Measurements from ENCODE around the gene SYNE4. TPM values are rescaled to one million over a fixed set of nuclear protein-coding genes. Genes with fewer than 3 reads are reported as not detected.

The SYNE4 gene
- total RNA-seq, 1 experiment from 2014 or later, result 1.1 TPM

DNA sequence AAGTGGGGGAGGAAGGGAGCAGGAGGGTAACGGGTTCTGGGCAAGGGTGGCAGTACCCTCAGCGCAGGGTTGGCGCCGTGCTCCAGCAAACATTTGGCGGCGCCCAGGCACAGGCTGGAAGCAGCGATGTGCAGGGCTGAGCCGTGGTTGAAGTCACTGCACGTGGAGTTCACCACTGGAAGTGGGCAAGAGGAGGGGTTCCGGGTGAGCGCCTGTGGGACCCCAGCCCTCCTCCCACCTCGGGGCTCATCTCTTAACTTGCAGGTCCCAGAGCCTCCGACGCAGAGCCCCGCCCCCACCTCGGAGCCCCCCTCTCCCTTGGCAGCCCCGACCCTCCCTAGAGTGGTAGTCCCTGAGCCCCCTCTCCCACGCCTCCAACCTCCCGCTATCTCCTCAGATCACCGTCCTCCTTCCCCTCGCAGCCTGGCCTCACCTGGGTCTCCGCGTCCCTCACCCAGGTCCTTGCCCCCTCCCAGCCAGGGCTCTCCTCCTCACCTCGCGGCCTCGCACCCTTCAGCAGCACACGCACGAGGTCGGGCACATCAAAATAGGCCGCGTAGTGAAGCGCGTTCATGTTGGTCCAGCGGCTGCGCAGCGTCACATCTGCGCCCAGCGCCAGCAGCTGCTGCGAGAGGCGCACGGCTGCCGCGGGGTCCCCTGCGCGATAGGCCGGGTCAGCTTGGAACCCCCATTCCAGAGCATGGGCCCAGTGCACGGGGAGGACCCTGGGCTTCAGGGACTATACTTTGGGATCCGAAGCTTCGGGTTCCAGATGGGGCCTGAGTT, 17.7 kb upstream of the SYNE4 start:
- Histone ChIP-seq H3K4me3 (ENCODE audit: low read depth in 2 of 2, low read length in 2 of 2) (no peak overlapping the region), H3K36me3 (ENCODE audit: control insufficient read depth, insufficient read depth, low read length) (no peaks in the 10 kb centered on the region), H3K9me3 (ENCODE audit: control insufficient read depth, insufficient read depth, low read depth, low read length) (no peaks in the 10 kb centered on the region), H3K27me3 (ENCODE audit: control insufficient read depth, insufficient read depth, low read length) (no peaks in the 10 kb centered on the region), H3K27ac (ENCODE audit: low read length) (no peak overlapping the region), H3K4me1 (ENCODE audit: control insufficient read depth, insufficient read depth, low read length) (no peaks in the 10 kb centered on the region)
- TF ChIP-seq, protein P1, sequence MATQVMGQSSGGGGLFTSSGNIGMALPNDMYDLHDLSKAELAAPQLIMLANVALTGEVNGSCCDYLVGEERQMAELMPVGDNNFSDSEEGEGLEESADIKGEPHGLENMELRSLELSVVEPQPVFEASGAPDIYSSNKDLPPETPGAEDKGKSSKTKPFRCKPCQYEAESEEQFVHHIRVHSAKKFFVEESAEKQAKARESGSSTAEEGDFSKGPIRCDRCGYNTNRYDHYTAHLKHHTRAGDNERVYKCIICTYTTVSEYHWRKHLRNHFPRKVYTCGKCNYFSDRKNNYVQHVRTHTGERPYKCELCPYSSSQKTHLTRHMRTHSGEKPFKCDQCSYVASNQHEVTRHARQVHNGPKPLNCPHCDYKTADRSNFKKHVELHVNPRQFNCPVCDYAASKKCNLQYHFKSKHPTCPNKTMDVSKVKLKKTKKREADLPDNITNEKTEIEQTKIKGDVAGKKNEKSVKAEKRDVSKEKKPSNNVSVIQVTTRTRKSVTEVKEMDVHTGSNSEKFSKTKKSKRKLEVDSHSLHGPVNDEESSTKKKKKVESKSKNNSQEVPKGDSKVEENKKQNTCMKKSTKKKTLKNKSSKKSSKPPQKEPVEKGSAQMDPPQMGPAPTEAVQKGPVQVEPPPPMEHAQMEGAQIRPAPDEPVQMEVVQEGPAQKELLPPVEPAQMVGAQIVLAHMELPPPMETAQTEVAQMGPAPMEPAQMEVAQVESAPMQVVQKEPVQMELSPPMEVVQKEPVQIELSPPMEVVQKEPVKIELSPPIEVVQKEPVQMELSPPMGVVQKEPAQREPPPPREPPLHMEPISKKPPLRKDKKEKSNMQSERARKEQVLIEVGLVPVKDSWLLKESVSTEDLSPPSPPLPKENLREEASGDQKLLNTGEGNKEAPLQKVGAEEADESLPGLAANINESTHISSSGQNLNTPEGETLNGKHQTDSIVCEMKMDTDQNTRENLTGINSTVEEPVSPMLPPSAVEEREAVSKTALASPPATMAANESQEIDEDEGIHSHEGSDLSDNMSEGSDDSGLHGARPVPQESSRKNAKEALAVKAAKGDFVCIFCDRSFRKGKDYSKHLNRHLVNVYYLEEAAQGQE (IDR thresholded peaks at IDR 0.05; ENCODE audit: insufficient read depth in 1 of 2, low read depth in 2 of 2, low read length in 1 of 2), result no peak
- TF ChIP-seq, protein P2, sequence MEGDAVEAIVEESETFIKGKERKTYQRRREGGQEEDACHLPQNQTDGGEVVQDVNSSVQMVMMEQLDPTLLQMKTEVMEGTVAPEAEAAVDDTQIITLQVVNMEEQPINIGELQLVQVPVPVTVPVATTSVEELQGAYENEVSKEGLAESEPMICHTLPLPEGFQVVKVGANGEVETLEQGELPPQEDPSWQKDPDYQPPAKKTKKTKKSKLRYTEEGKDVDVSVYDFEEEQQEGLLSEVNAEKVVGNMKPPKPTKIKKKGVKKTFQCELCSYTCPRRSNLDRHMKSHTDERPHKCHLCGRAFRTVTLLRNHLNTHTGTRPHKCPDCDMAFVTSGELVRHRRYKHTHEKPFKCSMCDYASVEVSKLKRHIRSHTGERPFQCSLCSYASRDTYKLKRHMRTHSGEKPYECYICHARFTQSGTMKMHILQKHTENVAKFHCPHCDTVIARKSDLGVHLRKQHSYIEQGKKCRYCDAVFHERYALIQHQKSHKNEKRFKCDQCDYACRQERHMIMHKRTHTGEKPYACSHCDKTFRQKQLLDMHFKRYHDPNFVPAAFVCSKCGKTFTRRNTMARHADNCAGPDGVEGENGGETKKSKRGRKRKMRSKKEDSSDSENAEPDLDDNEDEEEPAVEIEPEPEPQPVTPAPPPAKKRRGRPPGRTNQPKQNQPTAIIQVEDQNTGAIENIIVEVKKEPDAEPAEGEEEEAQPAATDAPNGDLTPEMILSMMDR (IDR thresholded peaks at IDR 0.05), result no peak
- no peak for TF ChIP-seq POLR2AphosphoS5 (IDR thresholded peaks at IDR 0.05; ENCODE audit: low read depth, low read length)
- ATAC-seq, result no peak
- ChIA-PET POLR2A (no interaction called here), CTCF (no interaction called here)
- intact Hi-C loops (cut with micrococcal nuclease; ENCODE audit: unreplicated experiment), result no loop called here
- BruUV-seq (replicated peaks), result no TSS peak
- DNase-seq (ENCODE audit: low read depth, low spot score), result no peak
- in situ Hi-C loops (cut with HindIII; ENCODE audit: low pct_unique_long_range_greater_than_20kb, low sequenced_read_pairs), result no loop called here

DNA sequence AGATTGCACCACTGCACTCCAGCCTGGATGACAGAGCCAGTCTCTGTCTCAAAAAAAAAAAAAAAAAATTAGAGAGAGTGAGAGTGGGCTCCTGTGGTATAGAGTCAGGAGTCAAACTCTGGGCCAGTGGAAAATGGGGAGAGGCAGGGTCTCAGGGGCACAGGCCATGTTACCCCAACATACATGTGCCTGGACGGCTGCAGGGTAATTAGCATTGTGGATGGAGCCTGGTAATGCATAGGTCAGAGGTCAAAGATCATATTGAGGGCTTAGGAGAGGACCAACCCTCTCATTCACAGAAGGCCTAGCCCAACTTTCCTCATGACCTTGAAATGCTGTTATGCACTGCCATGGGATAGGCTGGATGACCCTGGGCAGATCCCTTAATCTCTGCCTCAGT, 16.9 kb upstream of the SYNE4 start:
- H3K4me3 ChIP-seq (ENCODE audit: low read depth in 2 of 2, low read length in 2 of 2), result no peak overlapping the region
- H3K36me3 ChIP-seq (ENCODE audit: control insufficient read depth, insufficient read depth, low read length), result no peaks in the 10 kb centered on the region
- no peaks in the 10 kb centered on the region for H3K9me3 ChIP-seq (ENCODE audit: control insufficient read depth, insufficient read depth, low read depth, low read length)
- no TSS peak for BruUV-seq (replicated peaks)
- no peaks in the 10 kb centered on the region for H3K27me3 ChIP-seq (ENCODE audit: control insufficient read depth, insufficient read depth, low read length)
- DNase-seq (ENCODE audit: low read depth, low spot score) (no peak), ATAC-seq (no peak)
- TF ChIP-seq TCF7L2 (IDR thresholded peaks at IDR 0.05; ENCODE audit: low read depth, low read length) (no peak), SIN3A (IDR thresholded peaks at IDR 0.05; ENCODE audit: borderline replicate concordance, insufficient read depth, low read depth, low read length) (no peak), POLR2AphosphoS5 (IDR thresholded peaks at IDR 0.05; ENCODE audit: low read depth, low read length) (no peak)
- TF ChIP-seq, protein P1 (IDR thresholded peaks at IDR 0.05; ENCODE audit: insufficient read depth in 1 of 2, low read depth in 2 of 2, low read length in 1 of 2), result no peak
- TF ChIP-seq, protein P2 (IDR thresholded peaks at IDR 0.05), result no peak
- H3K27ac ChIP-seq (ENCODE audit: low read length), result no peak overlapping the region
- ChIA-PET CTCF (no interaction called here), POLR2A (no interaction called here)
- intact Hi-C loops (cut with micrococcal nuclease; ENCODE audit: unreplicated experiment) (no loop called here), in situ Hi-C loops (cut with HindIII; ENCODE audit: low pct_unique_long_range_greater_than_20kb, low sequenced_read_pairs) (no loop called here)
- no peaks in the 10 kb centered on the region for H3K4me1 ChIP-seq (ENCODE audit: control insufficient read depth, insufficient read depth, low read length)

All from Panc1 (cell line).